Activated CD4-positive, CD25-positive, alpha-beta regulatory T cell treated with anti-CD3 and anti-CD28 coated beads, Interleukin-2, amount 50 U/mL, for 16 hours (primary cell): ENCODE data around the gene ERN1.

Experiments used
- DNase-seq: peaks from one replicate; pipeline ENCODE4 v3.0.0-alpha.2; 2020; ENCODE audit warnings: low read depth, low spot score

The ERN1 gene

GRCh38 chr17:64157669-64158180, 27.8 kb upstream of the ERN1 start:
- no peak for DNase-seq

- DNase-seq = no peak
Observed at GRCh38 chr17:64156670-64157069, 26.7 kb upstream of the ERN1 start.

- no peak for DNase-seq
Observed at GRCh38 chr17:64155751-64156544, 26.0 kb upstream of the ERN1 start.

DNA sequence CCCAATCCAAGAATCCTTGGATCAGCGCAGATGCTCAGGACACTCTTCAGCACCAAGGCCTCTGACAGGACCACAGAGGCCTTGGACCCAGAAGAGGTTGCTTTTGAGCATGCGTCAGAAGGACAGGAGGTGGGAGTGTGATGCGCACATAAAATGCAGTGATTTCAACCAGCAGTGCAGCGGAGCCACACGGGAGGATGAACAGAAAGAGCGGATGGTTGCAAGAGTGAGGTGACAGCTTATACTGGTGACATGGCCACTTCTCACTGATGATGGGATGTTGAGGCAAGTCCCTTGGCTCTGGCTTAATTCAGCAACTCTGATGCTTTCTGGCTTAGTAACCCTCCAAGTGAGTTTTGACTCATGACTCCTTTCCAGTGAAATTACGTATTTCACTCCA, 25.2 kb upstream of the ERN1 start:
- no peak for DNase-seq

- DNase-seq = no peak
Observed at GRCh38 chr17:64154717-64155116, 24.8 kb upstream of the ERN1 start.

DNA sequence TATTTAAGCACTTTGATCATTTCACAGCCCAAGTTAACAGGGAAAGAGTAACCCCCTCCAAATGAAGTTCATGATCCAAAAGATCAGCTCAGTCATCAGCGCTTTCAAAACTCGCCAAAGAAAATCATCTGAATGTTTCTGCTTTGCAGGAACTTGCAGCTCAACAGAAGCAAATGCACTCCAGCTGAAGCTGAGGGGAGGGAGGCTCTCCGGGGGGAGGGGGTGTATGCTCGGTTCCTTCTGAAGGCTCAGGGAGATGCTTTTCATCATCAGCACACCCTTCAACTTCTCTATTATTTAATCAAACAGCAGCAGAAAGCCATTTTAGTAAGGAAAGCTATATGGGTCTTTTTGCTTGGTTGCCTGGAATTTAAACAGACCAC, 24.4 kb upstream of the ERN1 start:
- DNase-seq = no peak

- no peak for DNase-seq
Observed at GRCh38 chr17:64153565-64154312, 23.8 kb upstream of the ERN1 start.

- no peak for DNase-seq
Observed at GRCh38 chr17:64152428-64153125, 22.6 kb upstream of the ERN1 start.

GRCh38 chr17:64151016-64151368, 21.0 kb upstream of the ERN1 start:
- no peak for DNase-seq

DNA sequence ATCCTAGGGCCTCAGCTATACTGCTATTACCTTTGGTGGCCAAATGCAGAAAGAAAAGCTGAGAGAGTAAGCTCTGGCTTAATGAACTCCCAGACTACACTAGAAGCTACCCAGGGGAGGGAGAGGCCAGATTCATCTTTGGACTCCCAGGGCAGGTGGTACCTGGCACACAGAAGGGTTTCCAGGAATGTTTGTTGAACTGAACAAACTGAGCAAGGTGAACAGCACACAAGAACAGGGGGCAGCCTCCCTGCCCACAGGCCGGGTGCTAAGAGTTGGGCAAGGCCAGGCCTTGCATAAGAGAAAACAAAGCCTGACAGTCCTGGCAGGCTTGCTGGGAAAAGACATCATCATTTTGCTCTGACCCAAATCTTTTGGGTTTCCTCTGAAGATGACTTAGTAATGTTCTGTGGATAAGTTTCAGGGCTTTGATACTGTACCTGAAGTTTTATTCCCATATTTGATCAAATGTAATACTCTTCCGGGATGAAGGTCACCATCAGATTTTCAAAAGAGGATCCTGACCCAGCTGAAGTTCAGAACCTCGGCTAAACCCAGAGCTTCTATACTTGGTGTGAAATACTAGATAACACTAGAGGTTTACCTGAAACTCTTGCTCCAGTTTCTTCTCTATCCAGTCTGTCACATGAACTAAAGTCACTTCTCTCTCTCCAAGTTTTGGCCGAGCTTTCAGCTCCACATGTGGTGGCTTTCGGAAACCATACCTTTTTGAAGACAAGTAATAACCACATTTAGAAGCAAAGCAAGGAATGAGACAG, 20.5 kb upstream of the ERN1 start:
- no peak for DNase-seq

DNA sequence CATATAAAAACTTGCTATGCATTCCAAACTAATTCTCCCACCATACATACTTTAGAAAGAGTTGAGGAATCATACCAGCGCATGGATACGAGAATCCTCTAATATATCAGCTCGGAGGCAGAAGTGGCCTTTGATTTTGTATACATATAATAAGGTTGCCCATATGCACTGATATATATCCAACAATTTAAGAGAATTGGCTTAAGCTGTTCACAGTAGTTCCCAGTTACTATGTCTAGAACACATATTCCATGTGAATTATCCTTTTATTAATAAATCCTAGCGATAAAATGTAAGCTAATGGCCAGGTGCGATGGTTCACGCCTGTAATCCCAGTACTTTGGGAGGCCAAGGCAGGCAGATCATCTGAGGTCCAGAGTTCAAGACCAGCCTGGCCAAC, 19.3 kb upstream of the ERN1 start:
- DNase-seq = no peak

DNA sequence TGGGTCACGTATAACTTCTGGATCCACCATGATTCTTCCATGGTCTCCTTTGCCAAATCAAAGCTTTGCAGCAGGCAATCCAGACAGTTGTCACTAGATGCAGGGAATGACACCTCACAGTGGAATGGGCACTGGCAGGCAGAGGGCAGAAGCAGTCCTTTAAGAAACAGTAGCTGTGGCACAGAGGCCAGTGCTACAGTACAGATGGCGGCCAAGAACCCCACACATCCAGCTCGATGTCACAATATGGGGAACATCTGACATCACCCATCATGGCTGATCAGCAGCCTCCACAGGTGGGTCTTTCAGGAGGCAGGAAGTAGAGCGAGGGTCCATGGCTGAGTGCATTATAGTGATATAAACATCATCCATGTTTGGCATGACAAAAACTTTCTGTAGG, 18.8 kb upstream of the ERN1 start:
- DNase-seq = no peak

DNA sequence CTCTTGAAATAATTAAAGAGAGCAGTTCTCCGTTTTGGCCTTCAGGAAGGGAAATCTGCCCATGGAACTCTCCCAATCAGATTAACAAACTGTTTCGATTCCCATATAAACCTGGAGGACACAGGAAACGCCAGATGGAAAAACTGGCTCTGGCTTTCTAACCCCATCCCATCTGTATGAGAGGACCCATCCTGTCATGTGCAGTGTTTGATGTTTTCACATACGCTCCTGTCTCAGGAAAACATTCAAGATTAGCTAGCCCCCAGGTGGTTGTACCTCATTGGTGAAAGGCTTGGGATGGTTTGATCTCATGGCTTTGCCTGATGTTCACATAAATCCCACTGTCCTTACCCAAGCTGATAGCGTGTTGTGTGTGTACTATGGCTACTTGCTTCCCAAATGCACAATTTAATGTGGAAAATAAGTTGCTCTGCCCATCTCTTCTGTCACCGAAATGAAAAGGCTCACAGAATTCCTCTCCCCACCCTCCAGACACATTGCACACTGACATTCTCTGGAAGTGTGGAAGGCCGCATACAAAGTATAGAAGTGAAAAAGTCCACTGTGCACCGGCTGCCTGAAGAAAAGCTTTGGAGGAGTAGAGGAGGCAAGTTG, 18.2 kb upstream of the ERN1 start:
- DNase-seq = no peak

GRCh38 chr17:64147110-64148016, 17.4 kb upstream of the ERN1 start:
- no peak for DNase-seq

DNA sequence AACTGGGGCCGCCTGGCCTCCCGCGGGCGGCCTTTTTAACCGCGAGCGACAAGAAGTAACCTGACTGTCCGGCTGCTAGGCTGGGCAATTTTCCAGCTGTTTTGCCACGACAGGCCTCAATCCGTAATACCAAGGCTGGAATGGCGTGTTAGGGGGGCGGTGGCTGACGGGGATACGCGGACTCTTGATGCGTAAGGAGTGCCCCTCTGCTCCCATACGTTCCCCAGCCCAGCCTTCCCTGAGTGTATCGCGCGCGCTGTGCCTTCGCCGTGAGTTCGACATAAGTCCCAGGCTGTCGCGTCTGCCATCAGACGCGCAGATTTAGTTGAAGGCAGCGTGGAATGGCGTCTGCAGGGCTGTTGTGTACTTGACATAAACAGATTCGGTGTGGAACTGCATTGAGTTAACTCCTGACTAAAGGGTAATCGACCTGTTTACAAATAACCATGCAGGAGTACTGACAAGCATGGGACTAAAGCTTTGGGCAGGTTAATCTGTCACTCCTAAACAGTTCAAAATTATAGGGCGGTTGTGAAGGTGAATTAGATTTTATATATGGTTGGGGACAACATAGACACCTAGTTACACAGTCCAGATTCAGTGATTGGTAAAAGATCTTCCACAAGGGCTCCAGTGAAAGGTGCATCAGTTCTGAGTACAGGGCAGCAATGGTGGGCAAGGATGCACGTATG, 16.6 kb upstream of the ERN1 start:
- no peak for DNase-seq

DNA sequence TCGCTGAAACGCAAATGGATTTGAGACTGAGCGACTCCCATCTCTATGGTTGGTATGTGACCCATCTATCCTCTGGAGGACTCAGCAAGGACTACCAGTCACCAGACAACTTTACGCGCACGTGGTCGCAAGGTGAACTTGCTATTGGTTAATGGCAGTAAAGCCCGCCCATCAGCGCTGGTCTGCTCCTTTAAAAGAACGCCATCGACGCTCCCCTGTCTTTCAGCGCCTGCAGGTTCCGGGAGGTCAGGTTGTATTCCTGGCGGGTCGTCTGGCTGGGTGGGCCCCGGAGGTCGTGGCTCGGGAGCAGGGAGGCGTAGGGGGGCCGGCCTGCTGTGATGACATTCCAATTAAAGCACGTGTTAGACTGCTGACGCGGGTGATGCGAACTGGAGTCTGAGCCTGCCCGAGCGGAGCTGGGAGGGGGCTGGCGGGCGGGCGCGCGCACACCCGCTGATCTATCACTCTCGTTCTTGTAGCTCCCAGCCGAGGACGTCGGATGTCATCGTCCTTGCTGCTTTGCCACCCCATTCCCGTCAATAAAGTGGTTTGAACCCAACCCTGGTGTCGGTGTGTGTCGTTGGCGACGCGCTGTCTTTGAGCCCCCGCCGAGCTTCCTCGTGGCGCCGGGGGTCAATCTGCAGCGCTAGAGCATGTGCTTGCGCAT, 15.9 kb upstream of the ERN1 start:
- DNase-seq = peak; percentile 93

- no peak for DNase-seq
Observed at GRCh38 chr17:64145375-64145750, 15.4 kb upstream of the ERN1 start.

DNA sequence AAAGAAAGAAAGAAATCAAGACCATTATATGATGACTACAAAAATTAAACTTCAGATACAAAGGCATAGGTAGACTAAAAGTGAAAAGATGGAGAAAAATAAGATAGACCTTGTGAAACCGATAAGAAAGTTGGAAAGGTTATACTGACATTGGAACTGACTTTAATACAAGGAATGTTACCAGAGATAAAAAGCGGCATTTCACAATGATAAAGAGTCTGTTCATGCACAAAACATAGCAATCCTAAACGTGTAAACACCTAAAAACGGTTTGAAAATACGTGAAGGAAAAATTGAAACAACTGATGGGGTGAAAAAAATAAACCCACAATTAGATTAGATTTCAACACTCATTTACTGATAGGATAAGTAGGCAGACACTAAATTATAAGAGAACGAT, 9.6 kb upstream of the ERN1 start:
- DNase-seq = no peak

GRCh38 chr17:64138441-64138840, 8.5 kb upstream of the ERN1 start:
- no peak for DNase-seq
